Aorta (tissue), 5 donors: ENCODE results near the gene DPP4. TPM values are rescaled to one million over a fixed set of nuclear protein-coding genes. Genes with fewer than 3 reads are reported as not detected.

ENCODE experiments used
- ATAC-seq: fragments of 200-7000 bp; cut with Tn5 transposase; one replicate; pipeline ENCODE4 v1.9.1; 2022; ENCODE audit warnings: moderate library complexity; ENCODE audit not compliant: low FRiP score
- DNase-seq, 2 donors: peaks; one replicate each; pipeline ENCODE4 v3.0.0-alpha.2; 2020
- H3K27ac ChIP-seq, 2 donors: one replicate each; pipeline ENCODE4 v1.5.1; 2013; ENCODE audit warnings: low read length in 2 of 2, mild to moderate bottlenecking in 2 of 2, moderate library complexity in 2 of 2, control low read depth in 1 of 2, inconsistent platforms in 1 of 2, low read depth in 1 of 2
- H3K27me3 ChIP-seq, 2 donors: one replicate each; pipeline ENCODE4 v1.6.1; 2013; ENCODE audit warnings: control low read depth in 1 of 2, low read length in 1 of 2, mild to moderate bottlenecking in 1 of 2, moderate library complexity in 1 of 2; ENCODE audit not compliant: insufficient read depth in 2 of 2, control insufficient read depth in 1 of 2
- H3K36me3 ChIP-seq, 2 donors: one replicate each; pipeline ENCODE4 v1.6.1; 2013; ENCODE audit warnings: control low read depth in 1 of 2, low read length in 1 of 2, mild to moderate bottlenecking in 1 of 2; ENCODE audit not compliant: insufficient read depth in 2 of 2, control insufficient read depth in 1 of 2
- H3K4me1 ChIP-seq, 2 donors: one replicate each; pipeline ENCODE4 v1.6.1; 2013; ENCODE audit warnings: low read length in 2 of 2, control low read depth in 1 of 2, mild to moderate bottlenecking in 1 of 2, moderate library complexity in 1 of 2; ENCODE audit not compliant: insufficient read depth in 2 of 2, control insufficient read depth in 1 of 2
- H3K4me3 ChIP-seq, 2 donors: one replicate each; pipeline ENCODE4 v1.5.1; 2013; ENCODE audit warnings: low read length in 2 of 2, control low read depth in 1 of 2, mild to moderate bottlenecking in 1 of 2
- H3K9me3 ChIP-seq: one replicate; pipeline ENCODE4 v1.6.1; 2013; ENCODE audit warnings: mild to moderate bottlenecking, low read length; ENCODE audit not compliant: control insufficient read depth
- WGBS, 2 donors: extraction: QIAGEN DNeasy Blood & Tissue Kit; methylation state at CpG; one replicate each; pipeline ENCODE4 v1.1.7; 2013; 5-methylcytosine and 5-hydroxymethylcytosine counted together
- intact Hi-C, 2 donors: fragments of 100-400 bp; cut with DNase I; formaldehyde crosslinking; loops; one replicate each; pipeline versions ENCODE4 v1.14.2 to v1.15.0; 2022
- polyA plus RNA-seq, 2 donors: library from polyadenylated mRNA; stranded (reverse); fragments of 200-250 nt; gene quantifications; one replicate each; pipeline ENCODE4 v1.2.3, GENCODE V29; 2013
- total RNA-seq, 2 donors: library from RNA; stranded (reverse); fragmentation: NEBNext Ultra II Directional; extraction: Animal tissue kit (Norgen Biotek cat#: 25700); gene quantifications; one replicate each; pipeline ENCODE4 v1.2.1, GENCODE V29; 2021
- donor health status: healthy with polysubstance abuse.
- donor health status: Bipolar disorder and iron deficiency.
- donor health status: DM: no; HTN: no; CAD: no.
- donor health status: DM: no; HTN: no; CAD: no.
- donor health status: DM: yes; HTN: yes; CAD: no.

DPP4 gene
- total and polyA plus RNA-seq, 4 donors = 0.20 to 4.1 (median 3.6) TPM

GRCh38 chr2:161943011-161943410 lies 131.0 kb downstream of the DPP4 start:
- Histone ChIP-seq H3K27me3 (no peaks in the 10 kb centered on the region), H3K4me1 (no peaks in the 10 kb centered on the region), H3K4me3 (no peak overlapping the region), H3K9me3 (no peaks in the 10 kb centered on the region), H3K27ac (no peak overlapping the region), H3K36me3 (no peaks in the 10 kb centered on the region)
- intact Hi-C loops = no loop called here
- DNase-seq (no peak), ATAC-seq (no peak)
- WGBS, 2 donors = 4 to 29% methylated on average over 2 of the region's 2 CpGs

Other genes with a start within 250 kb of the DPP4 start
- gene GCG, start 78.0 kb upstream of the DPP4 start, total RNA-seq = under 1 TPM in 1 of 2 donors, not detected in 1; 0.62 TPM
- 1 to 10 TPM in 1 of 2 donors, under 1 TPM in 1; 0.97 to 1.6 TPM for gene GCG, start 78.0 kb upstream of the DPP4 start, polyA plus RNA-seq
- gene FAP, start 169.2 kb upstream of the DPP4 start, total RNA-seq = 10 to 100 TPM; 28.6 to 65.8 TPM
- gene FAP, start 169.2 kb upstream of the DPP4 start, polyA plus RNA-seq = 10 to 100 TPM; 19.2 to 23.5 TPM
- gene IFIH1, start 244.5 kb upstream of the DPP4 start, total RNA-seq = 10 to 100 TPM; 16.3 to 22.1 TPM
- gene IFIH1, start 244.5 kb upstream of the DPP4 start, polyA plus RNA-seq = 1 to 10 TPM; 6.5 to 9.0 TPM